GM23338 (cell line): ENCODE results near the gene C1QTNF4. TPM values are rescaled to one million over a fixed set of nuclear protein-coding genes. Genes with fewer than 3 reads are reported as not detected.
A peak's percentile ranks its signal among the peaks of the same experiment; 100 is the strongest.

ENCODE experiments used
- ATAC-seq: fragments of 200-7000 bp; cut with Tn5 transposase; 3 replicates; pipeline ENCODE4 v1.9.1; 2020
- DNase-seq: peaks from one replicate; pipeline ENCODE4 v3.0.0-alpha.2; 2015; ENCODE audit warnings: low spot score
- H2AFZ ChIP-seq: fragments of 200-600 bp; sonication (generic); 2 replicates; pipeline ENCODE4 v1.8.0; 2016; ENCODE audit warnings: antibody characterized with exemption, mild to moderate bottlenecking, moderate library complexity
- H3F3A ChIP-seq: fragments of 200-600 bp; sonication (generic); replicated peaks from 2 replicates; pipeline ENCODE4 v1.8.0; 2017; ENCODE audit warnings: antibody characterized with exemption, mixed run types, low read depth
- H3K27ac ChIP-seq: fragments of 200-600 bp; sonication (generic); 2 replicates; pipeline ENCODE4 v1.6.1; 2016; ENCODE audit warnings: low read depth
- H3K27me3 ChIP-seq: fragments of 200-600 bp; sonication (generic); 2 replicates; pipeline ENCODE4 v1.8.0; 2016; ENCODE audit warnings: mild to moderate bottlenecking, mixed run types, moderate library complexity; ENCODE audit not compliant: insufficient read depth
- H3K36me3 ChIP-seq: fragments of 200-600 bp; sonication (generic); 2 replicates; pipeline ENCODE4 v1.8.0; 2016; ENCODE audit warnings: mild to moderate bottlenecking; ENCODE audit not compliant: insufficient read depth
- H3K4me1 ChIP-seq: fragments of 200-600 bp; sonication (generic); 2 replicates; pipeline ENCODE4 v1.8.0; 2016; ENCODE audit warnings: mild to moderate bottlenecking, moderate library complexity; ENCODE audit not compliant: insufficient read depth
- H3K4me2 ChIP-seq: fragments of 200-600 bp; sonication (generic); 2 replicates; pipeline ENCODE4 v1.7.1; 2017; ENCODE audit warnings: mixed run types
- H3K4me3 ChIP-seq: fragments of 200-600 bp; sonication (generic); 2 replicates; pipeline ENCODE4 v1.6.1; 2016; ENCODE audit warnings: mixed run types
- H3K79me2 ChIP-seq: fragments of 200-600 bp; sonication (generic); replicated peaks from 2 replicates; pipeline ENCODE4 v1.8.0; 2017; ENCODE audit warnings: mild to moderate bottlenecking; ENCODE audit not compliant: insufficient read depth
- H3K9me2 ChIP-seq: fragments of 200-600 bp; sonication (generic); 2 replicates; pipeline ENCODE4 v1.8.0; 2017; ENCODE audit not compliant: insufficient read depth
- H4K20me1 ChIP-seq: fragments of 200-600 bp; sonication (generic); replicated peaks from 2 replicates; pipeline ENCODE4 v1.8.0; 2017; ENCODE audit warnings: mild to moderate bottlenecking; ENCODE audit not compliant: insufficient read depth
- H3K27ac Mint-ChIP-seq: 2 replicates; pipeline ENCODE4 v1.8.0; 2020; ENCODE audit warnings: inconsistent platforms, mild to moderate bottlenecking, moderate library complexity, mixed read lengths
- H3K27me3 Mint-ChIP-seq: 3 replicates; pipeline ENCODE4 v1.8.0; 2022; ENCODE audit warnings: low read depth, mild to moderate bottlenecking, moderate library complexity, mixed read lengths, inconsistent platforms; ENCODE audit not compliant: insufficient read depth, poor library complexity
- H3K36me3 Mint-ChIP-seq: 3 replicates; pipeline ENCODE4 v1.8.0; 2021; ENCODE audit warnings: low read depth, mild to moderate bottlenecking, inconsistent platforms, moderate library complexity, mixed read lengths
- H3K4me1 Mint-ChIP-seq: 3 replicates; pipeline ENCODE4 v1.8.0; 2020; ENCODE audit warnings: mild to moderate bottlenecking, inconsistent platforms, mixed read lengths
- H3K4me3 Mint-ChIP-seq: 3 replicates; pipeline ENCODE4 v1.8.0; 2021; ENCODE audit warnings: moderate library complexity, mild to moderate bottlenecking, inconsistent platforms, mixed read lengths
- H3K9me3 Mint-ChIP-seq: 3 replicates; pipeline ENCODE4 v1.8.0; 2020; ENCODE audit warnings: moderate library complexity, mild to moderate bottlenecking, inconsistent platforms, mixed read lengths
- EZH2 ChIP-seq: fragments of 200-600 bp; sonication (generic); IDR thresholded peaks from one replicate; pipeline ENCODE4 v1.8.0; 2017; ENCODE audit warnings: antibody characterized with exemption, mild to moderate bottlenecking, low read depth; ENCODE audit not compliant: unreplicated experiment
- EZH2phosphoT487 ChIP-seq: fragments of 200-600 bp; sonication (generic); IDR thresholded peaks from one replicate; pipeline ENCODE4 v1.8.1; 2018; ENCODE audit warnings: antibody characterized with exemption; ENCODE audit not compliant: unreplicated experiment
- NANOG ChIP-seq: IDR thresholded peaks from 2 replicates; pipeline ENCODE4 v1.6.1; 2016; ENCODE audit warnings: antibody characterized with exemption, borderline replicate concordance
- POLR2AphosphoS5 ChIP-seq: IDR thresholded peaks from 2 replicates; pipeline ENCODE4 v1.6.1; 2016; ENCODE audit warnings: antibody characterized with exemption, low read depth
- polyA plus RNA-seq: library from polyadenylated mRNA; unstranded; fragments of >200 nt; fragmentation: Nextera tagmentation; extraction: Ambion mirVana; gene quantifications from 2 replicates; pipeline ENCODE4 v1.2.1, GENCODE V29; 2016
- total RNA-seq: library from RNA; depleted of rRNA; stranded (reverse); fragments of >200 nt; shearing (Covaris generic); gene quantifications from 2 replicates; pipeline ENCODE4 v1.2.3, GENCODE V29; 2014
- TF ChIP-seq, protein P1 (sequence below): IDR thresholded peaks from one replicate; pipeline ENCODE4 v1.6.1; 2018; ENCODE audit warnings: antibody characterized with exemption; ENCODE audit not compliant: unreplicated experiment
- TF ChIP-seq, protein P2 (sequence below): IDR thresholded peaks from 2 replicates; pipeline ENCODE4 v1.6.1; 2016; ENCODE audit warnings: antibody characterized with exemption
- TF ChIP-seq, protein P3 (sequence below): fragments of 250-450 bp; sonication (Bioruptor Pico); IDR thresholded peaks from 2 replicates; pipeline ENCODE4 v1.5.0; 2020; ENCODE audit warnings: mild to moderate bottlenecking, moderate library complexity
- TF ChIP-seq, protein P4 (sequence below), 2 experiments: fragments of 200-600 bp in 1 of 2; sonication (generic) in 1 of 2; conservative IDR thresholded peaks; 2 replicates each; pipeline versions ENCODE4 v1.5.1 to v1.6.1; 2016 to 2017; ENCODE audit warnings: antibody characterized with exemption in 2 of 2, low read depth in 2 of 2, mild to moderate bottlenecking in 2 of 2, moderate library complexity in 1 of 2

The C1QTNF4 gene
- total and polyA plus RNA-seq, 2 experiments from 2014 or later, result 5.2 to 6.6 TPM

DNA sequence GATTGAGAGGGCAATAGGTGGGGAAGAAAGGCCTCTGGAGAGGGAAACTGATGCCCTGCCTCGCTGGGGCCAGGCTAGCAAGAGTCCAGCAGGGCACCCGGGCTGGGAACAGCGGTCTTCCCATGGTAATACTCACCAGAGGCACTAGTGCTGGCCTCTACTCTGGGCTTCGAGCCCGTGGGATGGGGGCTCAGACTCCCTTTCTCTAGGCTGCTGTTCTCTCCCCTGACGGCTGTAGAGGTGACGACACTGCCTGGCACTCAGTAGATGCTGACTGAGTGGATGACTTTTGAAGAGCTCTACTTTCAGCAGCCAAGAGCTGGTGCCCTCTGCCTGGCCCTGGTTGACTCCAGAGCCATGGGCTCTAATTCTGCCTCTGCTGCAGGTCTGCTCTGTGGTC is 818 bp upstream of the C1QTNF4 start (continued):
- TF ChIP-seq, protein P1, sequence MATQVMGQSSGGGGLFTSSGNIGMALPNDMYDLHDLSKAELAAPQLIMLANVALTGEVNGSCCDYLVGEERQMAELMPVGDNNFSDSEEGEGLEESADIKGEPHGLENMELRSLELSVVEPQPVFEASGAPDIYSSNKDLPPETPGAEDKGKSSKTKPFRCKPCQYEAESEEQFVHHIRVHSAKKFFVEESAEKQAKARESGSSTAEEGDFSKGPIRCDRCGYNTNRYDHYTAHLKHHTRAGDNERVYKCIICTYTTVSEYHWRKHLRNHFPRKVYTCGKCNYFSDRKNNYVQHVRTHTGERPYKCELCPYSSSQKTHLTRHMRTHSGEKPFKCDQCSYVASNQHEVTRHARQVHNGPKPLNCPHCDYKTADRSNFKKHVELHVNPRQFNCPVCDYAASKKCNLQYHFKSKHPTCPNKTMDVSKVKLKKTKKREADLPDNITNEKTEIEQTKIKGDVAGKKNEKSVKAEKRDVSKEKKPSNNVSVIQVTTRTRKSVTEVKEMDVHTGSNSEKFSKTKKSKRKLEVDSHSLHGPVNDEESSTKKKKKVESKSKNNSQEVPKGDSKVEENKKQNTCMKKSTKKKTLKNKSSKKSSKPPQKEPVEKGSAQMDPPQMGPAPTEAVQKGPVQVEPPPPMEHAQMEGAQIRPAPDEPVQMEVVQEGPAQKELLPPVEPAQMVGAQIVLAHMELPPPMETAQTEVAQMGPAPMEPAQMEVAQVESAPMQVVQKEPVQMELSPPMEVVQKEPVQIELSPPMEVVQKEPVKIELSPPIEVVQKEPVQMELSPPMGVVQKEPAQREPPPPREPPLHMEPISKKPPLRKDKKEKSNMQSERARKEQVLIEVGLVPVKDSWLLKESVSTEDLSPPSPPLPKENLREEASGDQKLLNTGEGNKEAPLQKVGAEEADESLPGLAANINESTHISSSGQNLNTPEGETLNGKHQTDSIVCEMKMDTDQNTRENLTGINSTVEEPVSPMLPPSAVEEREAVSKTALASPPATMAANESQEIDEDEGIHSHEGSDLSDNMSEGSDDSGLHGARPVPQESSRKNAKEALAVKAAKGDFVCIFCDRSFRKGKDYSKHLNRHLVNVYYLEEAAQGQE, result no peak
- TF ChIP-seq, protein P2, sequence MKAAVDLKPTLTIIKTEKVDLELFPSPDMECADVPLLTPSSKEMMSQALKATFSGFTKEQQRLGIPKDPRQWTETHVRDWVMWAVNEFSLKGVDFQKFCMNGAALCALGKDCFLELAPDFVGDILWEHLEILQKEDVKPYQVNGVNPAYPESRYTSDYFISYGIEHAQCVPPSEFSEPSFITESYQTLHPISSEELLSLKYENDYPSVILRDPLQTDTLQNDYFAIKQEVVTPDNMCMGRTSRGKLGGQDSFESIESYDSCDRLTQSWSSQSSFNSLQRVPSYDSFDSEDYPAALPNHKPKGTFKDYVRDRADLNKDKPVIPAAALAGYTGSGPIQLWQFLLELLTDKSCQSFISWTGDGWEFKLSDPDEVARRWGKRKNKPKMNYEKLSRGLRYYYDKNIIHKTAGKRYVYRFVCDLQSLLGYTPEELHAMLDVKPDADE, result no peak

DNA sequence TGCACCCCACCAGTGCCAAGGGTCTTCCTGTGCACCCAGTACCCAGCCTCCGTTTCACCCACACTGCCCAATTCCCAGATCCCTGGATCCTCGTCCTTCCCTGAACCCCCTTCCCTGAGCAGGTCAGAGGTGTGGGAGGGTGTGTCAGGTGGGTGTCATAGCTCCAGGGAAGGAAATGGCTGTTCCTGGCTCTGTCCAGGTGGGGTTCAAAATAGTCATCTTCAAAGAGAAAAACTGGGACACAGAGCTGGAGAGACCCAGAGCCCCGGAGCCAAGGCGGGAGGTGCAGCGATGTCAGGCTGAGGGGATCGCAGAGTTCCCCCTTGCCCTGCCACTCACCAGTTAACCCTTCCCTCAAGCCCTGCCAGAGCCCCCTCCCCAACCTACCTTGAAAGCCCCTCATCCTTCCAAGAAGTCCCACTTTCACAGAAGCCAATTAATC is 698 bp downstream of the C1QTNF4 start:
- Histone ChIP-seq H3K4me2 (peak overlapping the region; percentile 99), H3K27me3 (peaks cover 69% of the 10 kb centered on the region), H3K79me2 (no peaks in the 10 kb centered on the region), H3K4me3 (peak overlapping the region; percentile 96), H3K36me3 (no peaks in the 10 kb centered on the region), H3F3A (no peaks in the 10 kb centered on the region), H3K27ac (no peak overlapping the region), H3K4me1 (peaks cover 23% of the 10 kb centered on the region), H4K20me1 (0 out of 2 replicates have a peak, but pooled peaks cover 5% of the 10 kb centered on the region), H3K9me2 (0 out of 2 replicates have a peak, but pooled peaks cover 6% of the 10 kb centered on the region), H2AFZ (peak overlapping the region; percentile 100)
- no peak overlapping the region for H3K27ac Mint-ChIP-seq
- peaks cover 50% of the 10 kb centered on the region for H3K27me3 Mint-ChIP-seq
- no peaks in the 10 kb centered on the region for H3K36me3 Mint-ChIP-seq
- peak overlapping the region; percentile 77 for H3K4me3 Mint-ChIP-seq
- no peaks in the 10 kb centered on the region for H3K9me3 Mint-ChIP-seq
- H3K4me1 Mint-ChIP-seq, result peaks cover 21% of the 10 kb centered on the region
- ATAC-seq (peak; percentile 5; the same call in 2 of the 3 replicates), DNase-seq (no peak)
- TF ChIP-seq EZH2 (no peak), EZH2phosphoT487 (no peak), NANOG (no peak), POLR2AphosphoS5 (no peak)
- TF ChIP-seq, protein P1, result no peak
- TF ChIP-seq, protein P3, sequence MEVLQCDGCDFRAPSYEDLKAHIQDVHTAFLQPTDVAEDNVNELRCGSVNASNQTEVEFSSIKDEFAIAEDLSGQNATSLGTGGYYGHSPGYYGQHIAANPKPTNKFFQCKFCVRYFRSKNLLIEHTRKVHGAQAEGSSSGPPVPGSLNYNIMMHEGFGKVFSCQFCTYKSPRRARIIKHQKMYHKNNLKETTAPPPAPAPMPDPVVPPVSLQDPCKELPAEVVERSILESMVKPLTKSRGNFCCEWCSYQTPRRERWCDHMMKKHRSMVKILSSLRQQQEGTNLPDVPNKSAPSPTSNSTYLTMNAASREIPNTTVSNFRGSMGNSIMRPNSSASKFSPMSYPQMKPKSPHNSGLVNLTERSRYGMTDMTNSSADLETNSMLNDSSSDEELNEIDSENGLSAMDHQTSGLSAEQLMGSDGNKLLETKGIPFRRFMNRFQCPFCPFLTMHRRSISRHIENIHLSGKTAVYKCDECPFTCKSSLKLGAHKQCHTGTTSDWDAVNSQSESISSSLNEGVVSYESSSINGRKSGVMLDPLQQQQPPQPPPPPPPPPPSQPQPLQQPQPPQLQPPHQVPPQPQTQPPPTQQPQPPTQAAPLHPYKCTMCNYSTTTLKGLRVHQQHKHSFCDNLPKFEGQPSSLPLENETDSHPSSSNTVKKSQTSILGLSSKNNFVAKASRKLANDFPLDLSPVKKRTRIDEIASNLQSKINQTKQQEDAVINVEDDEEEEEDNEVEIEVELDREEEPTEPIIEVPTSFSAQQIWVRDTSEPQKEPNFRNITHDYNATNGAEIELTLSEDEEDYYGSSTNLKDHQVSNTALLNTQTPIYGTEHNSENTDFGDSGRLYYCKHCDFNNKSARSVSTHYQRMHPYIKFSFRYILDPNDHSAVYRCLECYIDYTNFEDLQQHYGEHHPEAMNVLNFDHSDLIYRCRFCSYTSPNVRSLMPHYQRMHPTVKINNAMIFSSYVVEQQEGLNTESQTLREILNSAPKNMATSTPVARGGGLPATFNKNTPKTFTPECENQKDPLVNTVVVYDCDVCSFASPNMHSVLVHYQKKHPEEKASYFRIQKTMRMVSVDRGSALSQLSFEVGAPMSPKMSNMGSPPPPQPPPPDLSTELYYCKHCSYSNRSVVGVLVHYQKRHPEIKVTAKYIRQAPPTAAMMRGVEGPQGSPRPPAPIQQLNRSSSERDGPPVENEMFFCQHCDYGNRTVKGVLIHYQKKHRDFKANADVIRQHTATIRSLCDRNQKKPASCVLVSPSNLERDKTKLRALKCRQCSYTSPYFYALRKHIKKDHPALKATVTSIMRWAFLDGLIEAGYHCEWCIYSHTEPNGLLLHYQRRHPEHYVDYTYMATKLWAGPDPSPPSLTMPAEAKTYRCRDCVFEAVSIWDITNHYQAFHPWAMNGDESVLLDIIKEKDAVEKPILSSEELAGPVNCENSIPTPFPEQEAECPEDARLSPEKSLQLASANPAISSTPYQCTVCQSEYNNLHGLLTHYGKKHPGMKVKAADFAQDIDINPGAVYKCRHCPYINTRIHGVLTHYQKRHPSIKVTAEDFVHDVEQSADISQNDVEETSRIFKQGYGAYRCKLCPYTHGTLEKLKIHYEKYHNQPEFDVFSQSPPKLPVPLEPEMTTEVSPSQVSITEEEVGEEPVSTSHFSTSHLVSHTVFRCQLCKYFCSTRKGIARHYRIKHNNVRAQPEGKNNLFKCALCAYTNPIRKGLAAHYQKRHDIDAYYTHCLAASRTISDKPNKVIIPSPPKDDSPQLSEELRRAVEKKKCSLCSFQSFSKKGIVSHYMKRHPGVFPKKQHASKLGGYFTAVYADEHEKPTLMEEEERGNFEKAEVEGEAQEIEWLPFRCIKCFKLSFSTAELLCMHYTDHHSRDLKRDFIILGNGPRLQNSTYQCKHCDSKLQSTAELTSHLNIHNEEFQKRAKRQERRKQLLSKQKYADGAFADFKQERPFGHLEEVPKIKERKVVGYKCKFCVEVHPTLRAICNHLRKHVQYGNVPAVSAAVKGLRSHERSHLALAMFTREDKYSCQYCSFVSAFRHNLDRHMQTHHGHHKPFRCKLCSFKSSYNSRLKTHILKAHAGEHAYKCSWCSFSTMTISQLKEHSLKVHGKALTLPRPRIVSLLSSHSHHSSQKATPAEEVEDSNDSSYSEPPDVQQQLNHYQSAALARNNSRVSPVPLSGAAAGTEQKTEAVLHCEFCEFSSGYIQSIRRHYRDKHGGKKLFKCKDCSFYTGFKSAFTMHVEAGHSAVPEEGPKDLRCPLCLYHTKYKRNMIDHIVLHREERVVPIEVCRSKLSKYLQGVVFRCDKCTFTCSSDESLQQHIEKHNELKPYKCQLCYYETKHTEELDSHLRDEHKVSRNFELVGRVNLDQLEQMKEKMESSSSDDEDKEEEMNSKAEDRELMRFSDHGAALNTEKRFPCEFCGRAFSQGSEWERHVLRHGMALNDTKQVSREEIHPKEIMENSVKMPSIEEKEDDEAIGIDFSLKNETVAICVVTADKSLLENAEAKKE (CRISPR knock-in tag), result no peak
- TF ChIP-seq, protein P4, sequence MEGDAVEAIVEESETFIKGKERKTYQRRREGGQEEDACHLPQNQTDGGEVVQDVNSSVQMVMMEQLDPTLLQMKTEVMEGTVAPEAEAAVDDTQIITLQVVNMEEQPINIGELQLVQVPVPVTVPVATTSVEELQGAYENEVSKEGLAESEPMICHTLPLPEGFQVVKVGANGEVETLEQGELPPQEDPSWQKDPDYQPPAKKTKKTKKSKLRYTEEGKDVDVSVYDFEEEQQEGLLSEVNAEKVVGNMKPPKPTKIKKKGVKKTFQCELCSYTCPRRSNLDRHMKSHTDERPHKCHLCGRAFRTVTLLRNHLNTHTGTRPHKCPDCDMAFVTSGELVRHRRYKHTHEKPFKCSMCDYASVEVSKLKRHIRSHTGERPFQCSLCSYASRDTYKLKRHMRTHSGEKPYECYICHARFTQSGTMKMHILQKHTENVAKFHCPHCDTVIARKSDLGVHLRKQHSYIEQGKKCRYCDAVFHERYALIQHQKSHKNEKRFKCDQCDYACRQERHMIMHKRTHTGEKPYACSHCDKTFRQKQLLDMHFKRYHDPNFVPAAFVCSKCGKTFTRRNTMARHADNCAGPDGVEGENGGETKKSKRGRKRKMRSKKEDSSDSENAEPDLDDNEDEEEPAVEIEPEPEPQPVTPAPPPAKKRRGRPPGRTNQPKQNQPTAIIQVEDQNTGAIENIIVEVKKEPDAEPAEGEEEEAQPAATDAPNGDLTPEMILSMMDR (conservative IDR thresholded peaks at IDR 0.05; ENCODE audit: low read depth in 2 of 2), result no peak
